ENCODE measurements around the gene VN1R4. TPM values are rescaled to one million over a fixed set of nuclear protein-coding genes. Genes with fewer than 3 reads are reported as not detected.
"Not testable (repeated sequence)": the region's sequence is repeated elsewhere in the genome, so short reads cannot be mapped to it uniquely, and the experiment has no call there.

The VN1R4 gene
- total and polyA plus RNA-seq, 7 experiments from 2014 or later, result not detected

- H3K27ac Mint-ChIP-seq, ATAC-seq: not testable (repeated sequence)
Measured at GRCh38 chr19:53257715-53258342, 9.7 kb downstream of the VN1R4 start, which contains the start of gene VN1R2. TSS of gene VN1R2 (plus strand) at chr19:53258292. CDS start at chr19:53258376, 84 bp downstream.

GRCh38 chr19:53254411-53255341 lies 12.8 kb downstream of the VN1R4 start, which contains the start of gene ZNF677:
TSS of gene ZNF677 (minus strand) at chr19:53254873. CDS start at chr19:53251550, 3,323 bp downstream.
- Histone ChIP-seq H3K4me1 (ENCODE audit: control insufficient read depth in 2 of 2, insufficient read depth in 2 of 2, low read length in 2 of 2) (peaks cover 0 to 6% of the 10 kb centered on the region in 2 donors), H3K27me3 (ENCODE audit: control insufficient read depth in 2 of 2, insufficient read depth in 2 of 2, low read length in 2 of 2) (no peaks in the 10 kb centered on the region), H3K4me3 (ENCODE audit: low read length) (peak within 1 kb of the TSS; percentile 54), H3K27ac (ENCODE audit: low read depth, low read length) (peak within 1 kb of the TSS; percentile 66), H3K36me3 (ENCODE audit: control insufficient read depth in 2 of 3, insufficient read depth in 3 of 3, low read length in 3 of 3) (peaks cover 0 to 34% (median 0%) of the 10 kb centered on the region in 3 experiments), H3K9me3 (ENCODE audit: control insufficient read depth in 2 of 3, low read length in 3 of 3) (peaks cover 0 to 41% (median 0%) of the 10 kb centered on the region in 3 experiments)
- Mint-ChIP-seq H3K27ac (peak within 1 kb of the TSS in 8 of 9 donors; percentile 21 to 94 (median 78)), H3K27me3 (peaks cover 0 to 13% (median 12%) of the 10 kb centered on the region in 5 donors), H3K4me3 (peak within 1 kb of the TSS; percentile 84 to 93 (median 89)), H3K4me1 (peaks cover 0 to 17% (median 11%) of the 10 kb centered on the region in 7 donors), H3K9me3 (peaks cover 17 to 92% (median 57%) of the 10 kb centered on the region in 11 donors), H3K36me3 (peaks cover 14 to 55% (median 38%) of the 10 kb centered on the region in 5 donors)
- POLR2A ChIA-PET, result interaction anchor here (1.0 kb wide), 1 partner anchor 150 kb away, joined by 3 read pairs; no protein-coding TSS in a partner anchor
- CTCF ChIA-PET, result interaction anchor here (0.6 to 0.8 kb wide), 2 partner anchors 108 to 1398 kb away, joined by 3 to 4 read pairs; no protein-coding TSS in a partner anchor
- DNase-seq (peak; percentile 42 to 86 (median 77)), ATAC-seq (peak; percentile 100)
- intact Hi-C loops (cut with micrococcal nuclease), result loop anchor here (1.0 kb wide), 6 partner anchors 57 to 151 kb away; partner anchors contain the start of genes ZNF160 (in 2 of the 2), ZNF347 (in 1 of the 2), ZNF525 (in 1 of the 2) and ZNF765 (in 1 of the 2)

More at GRCh38 chr19:53257715-53258342, 9.7 kb downstream of the VN1R4 start, which contains the start of gene VN1R2:
- H3K4me1 ChIP-seq (ENCODE audit: control insufficient read depth in 2 of 2, insufficient read depth in 2 of 2, low read length in 2 of 2); H3K27me3 ChIP-seq (ENCODE audit: control insufficient read depth in 2 of 2, insufficient read depth in 2 of 2, low read length in 2 of 2); CTCF ChIA-PET; POLR2A ChIA-PET; H3K4me3 ChIP-seq (ENCODE audit: low read length); intact Hi-C loops (cut with micrococcal nuclease); H3K36me3 ChIP-seq (ENCODE audit: control insufficient read depth in 2 of 3, insufficient read depth in 3 of 3, low read length in 3 of 3); H3K27ac ChIP-seq (ENCODE audit: low read depth, low read length); H3K4me3 Mint-ChIP-seq; DNase-seq: not testable (repeated sequence)
- H3K4me1 Mint-ChIP-seq, result peaks cover 0 to 17% (median 10%) of the 10 kb centered on the region in 7 donors
- H3K36me3 Mint-ChIP-seq, result peaks cover 10 to 36% (median 12%) of the 10 kb centered on the region in 5 donors
- peaks cover 0 to 20% (median 0%) of the 10 kb centered on the region in 3 experiments for H3K9me3 ChIP-seq (ENCODE audit: control insufficient read depth in 2 of 3, low read length in 3 of 3)
- peaks cover 6 to 86% (median 44%) of the 10 kb centered on the region in 11 donors for H3K9me3 Mint-ChIP-seq
- peaks cover 0 to 31% (median 11%) of the 10 kb centered on the region in 5 donors for H3K27me3 Mint-ChIP-seq

- no peak overlapping the region for H3K27ac ChIP-seq (ENCODE audit: low read depth, low read length)
- H3K36me3 ChIP-seq (ENCODE audit: control insufficient read depth in 2 of 3, insufficient read depth in 3 of 3, low read length in 3 of 3), result peaks cover 0 to 48% (median 0%) of the 10 kb centered on the region in 3 experiments
- no peaks in the 10 kb centered on the region for H3K27me3 ChIP-seq (ENCODE audit: control insufficient read depth in 2 of 2, insufficient read depth in 2 of 2, low read length in 2 of 2)
- H3K9me3 Mint-ChIP-seq, result peaks cover 14 to 95% (median 78%) of the 10 kb centered on the region in 11 donors
- no peaks in the 10 kb centered on the region for H3K4me1 ChIP-seq (ENCODE audit: control insufficient read depth in 2 of 2, insufficient read depth in 2 of 2, low read length in 2 of 2)
- no peak overlapping the region for H3K4me3 Mint-ChIP-seq
- no peak for ATAC-seq
- peaks cover 0 to 1% (median 0%) of the 10 kb centered on the region in 7 donors for H3K4me1 Mint-ChIP-seq
- DNase-seq, result no peak
- peaks cover 10 to 91% (median 56%) of the 10 kb centered on the region in 5 donors for H3K36me3 Mint-ChIP-seq
- H3K27me3 Mint-ChIP-seq, result peaks cover 0 to 5% (median 0%) of the 10 kb centered on the region in 5 donors
- intact Hi-C loops (cut with micrococcal nuclease), result no loop called here
- H3K4me3 ChIP-seq (ENCODE audit: low read length), result no peak overlapping the region
- POLR2A ChIA-PET, result no interaction called here
- H3K9me3 ChIP-seq (ENCODE audit: control insufficient read depth in 2 of 3, low read length in 3 of 3), result peaks cover 6 to 57% (median 7%) of the 10 kb centered on the region in 3 experiments
- CTCF ChIA-PET, result no interaction called here
- H3K27ac Mint-ChIP-seq, result no peak overlapping the region
Measured at GRCh38 chr19:53246498-53246897, 21.0 kb downstream of the VN1R4 start.

GRCh38 chr19:53237114-53237777 lies 30.3 kb downstream of the VN1R4 start:
- H3K27ac ChIP-seq (ENCODE audit: low read depth, low read length), result no peak overlapping the region
- H3K4me1 ChIP-seq (ENCODE audit: control insufficient read depth in 2 of 2, insufficient read depth in 2 of 2, low read length in 2 of 2), result no peaks in the 10 kb centered on the region
- H3K9me3 Mint-ChIP-seq, result peaks cover 5 to 99% (median 74%) of the 10 kb centered on the region in 11 donors
- H3K27me3 Mint-ChIP-seq, result no peaks in the 10 kb centered on the region
- H3K9me3 ChIP-seq (ENCODE audit: control insufficient read depth in 2 of 3, low read length in 3 of 3), result peaks cover 3 to 96% (median 17%) of the 10 kb centered on the region in 3 experiments
- H3K4me3 Mint-ChIP-seq, result no peak overlapping the region
- ATAC-seq (no peak), DNase-seq (no peak)
- H3K36me3 Mint-ChIP-seq, result peaks cover 9 to 59% (median 36%) of the 10 kb centered on the region in 5 donors
- ChIA-PET CTCF (no interaction called here), POLR2A (no interaction called here)
- H3K4me1 Mint-ChIP-seq, result no peaks in the 10 kb centered on the region
- H3K4me3 ChIP-seq (ENCODE audit: low read length), result no peak overlapping the region
- H3K27ac Mint-ChIP-seq, result no peak overlapping the region
- intact Hi-C loops (cut with micrococcal nuclease), result no loop called here
- H3K36me3 ChIP-seq (ENCODE audit: control insufficient read depth in 2 of 3, insufficient read depth in 3 of 3, low read length in 3 of 3), result peaks cover 0 to 35% (median 0%) of the 10 kb centered on the region in 3 experiments
- no peaks in the 10 kb centered on the region for H3K27me3 ChIP-seq (ENCODE audit: control insufficient read depth in 2 of 2, insufficient read depth in 2 of 2, low read length in 2 of 2)

- intact Hi-C loops (cut with micrococcal nuclease), result no loop called here
- Mint-ChIP-seq H3K4me3 (no peak overlapping the region), H3K27me3 (no peaks in the 10 kb centered on the region), H3K9me3 (peaks cover 12 to 86% (median 51%) of the 10 kb centered on the region in 11 donors), H3K27ac (no peak overlapping the region), H3K4me1 (no peaks in the 10 kb centered on the region), H3K36me3 (peaks cover 3 to 28% (median 18%) of the 10 kb centered on the region in 5 donors)
- no peaks in the 10 kb centered on the region for H3K36me3 ChIP-seq (ENCODE audit: control insufficient read depth in 2 of 3, insufficient read depth in 3 of 3, low read length in 3 of 3)
- ChIA-PET CTCF (no interaction called here), POLR2A (no interaction called here)
- DNase-seq, result no peak
- no peak overlapping the region for H3K27ac ChIP-seq (ENCODE audit: low read depth, low read length)
- no peaks in the 10 kb centered on the region for H3K4me1 ChIP-seq (ENCODE audit: control insufficient read depth in 2 of 2, insufficient read depth in 2 of 2, low read length in 2 of 2)
- peaks cover 0 to 63% (median 8%) of the 10 kb centered on the region in 3 experiments for H3K9me3 ChIP-seq (ENCODE audit: control insufficient read depth in 2 of 3, low read length in 3 of 3)
- ATAC-seq, result no peak
- H3K4me3 ChIP-seq (ENCODE audit: low read length), result no peak overlapping the region
- H3K27me3 ChIP-seq (ENCODE audit: control insufficient read depth in 2 of 2, insufficient read depth in 2 of 2, low read length in 2 of 2), result no peaks in the 10 kb centered on the region
Measured at GRCh38 chr19:53224606-53225005, 42.9 kb downstream of the VN1R4 start.

GRCh38 chr19:53222716-53223115 lies 44.8 kb downstream of the VN1R4 start:
- DNase-seq; H3K27me3 ChIP-seq (ENCODE audit: control insufficient read depth in 2 of 2, insufficient read depth in 2 of 2, low read length in 2 of 2); H3K4me1 ChIP-seq (ENCODE audit: control insufficient read depth in 2 of 2, insufficient read depth in 2 of 2, low read length in 2 of 2); H3K4me3 ChIP-seq (ENCODE audit: low read length); H3K36me3 ChIP-seq (ENCODE audit: control insufficient read depth in 2 of 3, insufficient read depth in 3 of 3, low read length in 3 of 3); H3K27ac ChIP-seq (ENCODE audit: low read depth, low read length); H3K27me3 Mint-ChIP-seq; intact Hi-C loops (cut with micrococcal nuclease); H3K4me3 Mint-ChIP-seq; H3K4me1 Mint-ChIP-seq; ATAC-seq; POLR2A ChIA-PET; CTCF ChIA-PET; H3K27ac Mint-ChIP-seq: not testable (repeated sequence)
- peaks cover 0 to 63% (median 11%) of the 10 kb centered on the region in 3 experiments for H3K9me3 ChIP-seq (ENCODE audit: control insufficient read depth in 2 of 3, low read length in 3 of 3)
- Mint-ChIP-seq H3K36me3 (peaks cover 2 to 31% (median 11%) of the 10 kb centered on the region in 5 donors), H3K9me3 (peaks cover 11 to 85% (median 49%) of the 10 kb centered on the region in 11 donors)
